HepG2 (cell line): Measurements from ENCODE around the gene CAB39. TPM values are rescaled to one million over a fixed set of nuclear protein-coding genes. Genes with fewer than 3 reads are reported as not detected.

Experiments
- BRD4 ChIP-seq: sonication (generic); formaldehyde crosslinking; IDR thresholded peaks from 2 replicates; pipeline ENCODE4 v1.4.0; 2020; ENCODE audit warnings: missing genetic modification reagents
- CAMTA2 ChIP-seq: sonication (generic); formaldehyde crosslinking; IDR thresholded peaks from 2 replicates; pipeline ENCODE4 v1.4.0; 2020; ENCODE audit warnings: mild to moderate bottlenecking, missing genetic modification reagents, borderline replicate concordance
- CTCF ChIP-seq: sonication (generic); formaldehyde crosslinking; IDR thresholded peaks from 2 replicates; pipeline ENCODE4 v1.5.0; 2020; ENCODE audit warnings: mild to moderate bottlenecking, missing genetic modification reagents, moderate library complexity
- FOXM1 ChIP-seq: sonication (generic); formaldehyde crosslinking; IDR thresholded peaks from 2 replicates; pipeline ENCODE4 v1.5.0; 2020; ENCODE audit warnings: missing genetic modification reagents
- HOXA9 ChIP-seq: sonication (generic); formaldehyde crosslinking; IDR thresholded peaks from 2 replicates; pipeline ENCODE4 v1.8.1; 2022; ENCODE audit warnings: missing genetic modification reagents, mild to moderate bottlenecking, moderate library complexity, borderline replicate concordance
- KLF6 ChIP-seq: IDR thresholded peaks from 2 replicates; pipeline ENCODE4 v1.8.0; 2016; ENCODE audit warnings: missing biosample characterization, missing genetic modification reagents
- MAX ChIP-seq: IDR thresholded peaks from 2 replicates; pipeline ENCODE4 v1.6.1; 2012; ENCODE audit warnings: inconsistent platforms
- POLR2AphosphoS5 ChIP-seq: IDR thresholded peaks from 2 replicates; pipeline ENCODE4 v1.6.1; 2012; ENCODE audit warnings: low read depth, low read length
- PRDM10 ChIP-seq: sonication (generic); formaldehyde crosslinking; IDR thresholded peaks from 2 replicates; pipeline ENCODE4 v1.4.0; 2020; ENCODE audit warnings: low read depth, missing genetic modification reagents
- SMYD3 ChIP-seq: sonication (generic); formaldehyde crosslinking; IDR thresholded peaks from 2 replicates; pipeline ENCODE4 v1.8.1; 2023; ENCODE audit warnings: mild to moderate bottlenecking, missing genetic modification reagents
- ZBTB10 ChIP-seq: sonication (generic); formaldehyde crosslinking; IDR thresholded peaks from 2 replicates; pipeline ENCODE4 v1.4.0; 2020; ENCODE audit warnings: missing genetic modification reagents, borderline replicate concordance
- ZBTB4 ChIP-seq: sonication (generic); formaldehyde crosslinking; IDR thresholded peaks from 2 replicates; pipeline ENCODE4 v1.4.0; 2020; ENCODE audit warnings: missing genetic modification reagents, mild to moderate bottlenecking, borderline replicate concordance
- ZNF253 ChIP-seq: sonication (generic); formaldehyde crosslinking; IDR thresholded peaks from 2 replicates; pipeline ENCODE4 v1.8.0; 2022; ENCODE audit warnings: mild to moderate bottlenecking, missing genetic modification reagents, borderline replicate concordance
- ZNF503 ChIP-seq: sonication (generic); formaldehyde crosslinking; IDR thresholded peaks from 2 replicates; pipeline ENCODE4 v1.4.0; 2020; ENCODE audit warnings: missing genetic modification reagents
- ZNF883 ChIP-seq: sonication (generic); formaldehyde crosslinking; IDR thresholded peaks from 2 replicates; pipeline ENCODE4 v1.5.1; 2020; ENCODE audit warnings: mild to moderate bottlenecking, missing genetic modification reagents; ENCODE audit errors: not compliant biosample characterization
- polyA plus RNA-seq, 8 experiments: library from polyadenylated mRNA; depleted of rRNA in 3 of 8; stranded (reverse) in 7 of 8; unstranded in 1 of 8; fragments of >200 nt; fragmentation: Illumina TruSeq in 4 of 8; extraction: Trizol in 4 of 8; gene quantifications; 2 replicates each; pipeline versions ENCODE4 v1.2.1 to v1.2.3, GENCODE V29; 2011 to 2016; ENCODE audit warnings: low read depth in 4 of 8, missing spikeins in 1 of 8, mixed read lengths in 1 of 8; ENCODE audit not compliant: insufficient read depth in 1 of 8
- total RNA-seq, 5 experiments: library from RNA; depleted of rRNA; stranded (reverse); fragments of >200 nt; fragmentation: Illumina TruSeq; extraction: Trizol; gene quantifications; 2 replicates each; pipeline ENCODE4 v1.2.3, GENCODE V29; 2016; ENCODE audit warnings: low read depth in 1 of 5

CAB39 gene
- total and polyA plus RNA-seq, 2 of the 13 experiments (the other 11 are each of a cell fraction or from before 2014, with no cell fraction given): 19.3 to 45.3 TPM

- TF ChIP-seq ZBTB4 (CRISPR knock-in tag) (peak; percentile 62; the same call in 1 of the 2 replicates), KLF6 (CRISPR knock-in tag) (peak; percentile 82; the same call in 1 of the 2 replicates), POLR2AphosphoS5 (no peak), HOXA9 (CRISPR knock-in tag) (no peak), ZBTB10 (CRISPR knock-in tag) (peak; percentile 58; the same call in 1 of the 2 replicates), BRD4 (CRISPR knock-in tag) (peak; percentile 33; the same call in 1 of the 2 replicates), MAX (peak; percentile 77), ZNF253 (CRISPR knock-in tag) (no peak), FOXM1 (0 out of 2 replicates have a peak, but pooled peaks have one; percentile 52), ZNF503 (peak; percentile 78), SMYD3 (no peak), CAMTA2 (CRISPR knock-in tag) (no peak), PRDM10 (peak; percentile 60; the same call in 1 of the 2 replicates), ZNF883 (CRISPR knock-in tag) (peak; percentile 51), CTCF (CRISPR knock-in tag) (peak; percentile 92)
Measured at GRCh38 chr2:230847883-230848388, 135.3 kb downstream of the CAB39 start (continued).
